ENCODE measurements around the gene NOM1.

Gene NOM1

GRCh38 chr7:157003445-157003755 is 53.9 kb downstream of the NOM1 start:
- DNase-seq (ENCODE audit: extremely low read depth, low read depth), result no peak
- no peak overlapping the region for H3K4me3 ChIP-seq (replicated peaks; ENCODE audit: low read depth, low read length)
- TF ChIP-seq CTCF (IDR thresholded peaks at IDR 0.05; ENCODE audit: low read depth, low read length, missing control alignments), result no peak

- no peak for TF ChIP-seq CTCF (IDR thresholded peaks at IDR 0.05; ENCODE audit: low read depth, low read length, missing control alignments)
- H3K4me3 ChIP-seq (replicated peaks; ENCODE audit: low read depth, low read length), result 0 out of 2 replicates have a peak overlapping the region, but pooled peaks have one; percentile 4
- DNase-seq (ENCODE audit: extremely low read depth, low read depth), result no peak
Observed at GRCh38 chr7:157003756-157004520, 54.4 kb downstream of the NOM1 start.

DNA sequence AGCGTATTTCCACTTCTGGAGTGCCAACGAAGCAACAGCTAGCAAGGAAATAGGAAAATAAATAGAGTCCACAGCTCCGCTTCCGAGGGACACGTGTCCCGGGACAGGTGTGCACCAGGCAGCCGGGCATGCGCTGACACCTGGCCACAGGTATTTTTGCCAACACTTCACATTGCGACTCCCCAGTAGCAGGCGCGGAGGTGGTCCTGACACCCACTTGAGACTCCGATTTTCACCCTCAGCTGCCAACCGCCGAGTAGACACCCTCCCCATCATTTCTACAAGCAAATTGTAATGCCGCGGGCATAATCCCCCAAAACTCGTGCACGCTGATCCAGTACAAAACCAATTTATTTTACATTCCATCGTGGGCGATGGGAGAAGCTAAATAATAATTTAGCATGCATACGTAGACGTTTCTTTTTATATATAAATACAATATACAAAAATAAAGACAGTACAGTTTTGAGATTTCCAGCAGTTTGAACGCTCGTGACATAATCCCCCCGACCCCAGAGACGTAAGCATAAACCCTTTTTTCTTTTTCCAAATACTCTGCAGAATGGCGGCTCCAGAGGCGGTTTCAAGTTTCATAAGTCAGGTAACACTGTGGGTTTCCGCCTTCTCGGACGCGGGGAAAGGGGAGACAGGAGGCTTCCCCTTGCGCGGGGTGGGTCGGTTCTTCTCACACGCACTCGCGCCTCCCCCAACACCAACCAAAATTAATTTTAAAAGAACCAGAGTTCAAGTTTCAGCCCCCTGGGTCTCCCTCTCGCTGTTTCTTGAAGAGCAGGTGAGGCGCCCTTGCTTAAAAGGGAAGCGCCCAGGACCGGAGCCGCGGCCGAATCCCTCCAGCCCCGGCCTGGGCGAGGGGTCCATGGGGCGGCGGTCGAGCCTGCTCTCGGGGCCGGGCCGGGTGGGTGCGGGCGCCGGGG is 55.3 kb downstream of the NOM1 start:
- DNase-seq (ENCODE audit: extremely low read depth, low read depth), result no peak
- TF ChIP-seq CTCF (IDR thresholded peaks at IDR 0.05; ENCODE audit: low read depth, low read length, missing control alignments), result no peak
- no peak overlapping the region for H3K4me3 ChIP-seq (replicated peaks; ENCODE audit: low read depth, low read length)

DNA sequence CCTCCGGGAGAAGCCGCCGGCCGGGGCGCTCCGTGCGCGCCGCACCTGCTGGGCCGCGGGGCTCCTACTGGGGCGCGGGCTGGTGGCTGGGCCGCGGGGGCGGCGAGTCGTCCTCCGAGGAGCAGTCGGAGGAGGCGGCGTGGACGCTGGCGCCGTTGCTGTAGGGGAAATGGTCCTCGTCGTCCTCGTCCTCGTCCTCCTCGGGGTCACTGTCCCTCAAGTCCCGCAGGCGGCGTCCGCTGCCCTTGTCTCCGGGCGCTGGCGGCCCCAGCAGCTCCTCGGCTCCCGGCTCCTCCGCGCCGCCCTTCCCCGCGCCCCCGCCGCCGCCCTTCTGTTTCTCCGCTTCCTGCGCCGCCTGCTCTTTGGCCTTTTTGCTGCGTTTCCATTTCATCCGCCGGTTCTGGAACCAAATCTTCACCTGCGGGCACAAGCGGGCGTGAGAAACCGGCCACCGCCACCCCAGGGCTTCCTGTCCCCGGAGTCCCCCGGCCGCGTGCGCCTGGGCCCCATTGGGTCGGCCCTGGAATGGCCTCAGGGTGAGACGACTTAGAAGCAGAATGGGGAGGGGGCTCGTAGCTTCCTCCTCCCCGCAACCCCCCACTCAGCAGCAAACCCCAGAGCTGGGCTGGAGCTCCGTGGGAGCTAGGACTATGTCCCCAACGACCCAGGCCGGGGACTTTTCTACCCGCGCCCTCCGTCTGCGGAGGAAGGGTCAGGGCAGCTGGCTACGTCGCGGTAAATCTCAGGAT is 56.1 kb downstream of the NOM1 start:
- H3K4me3 ChIP-seq (replicated peaks; ENCODE audit: low read depth, low read length), result no peak overlapping the region
- TF ChIP-seq CTCF (IDR thresholded peaks at IDR 0.05; ENCODE audit: low read depth, low read length, missing control alignments), result no peak

GRCh38 chr7:157006205-157006747 is 56.8 kb downstream of the NOM1 start:
- TF ChIP-seq CTCF (IDR thresholded peaks at IDR 0.05; ENCODE audit: low read depth, low read length, missing control alignments), result no peak
- no peak for DNase-seq (ENCODE audit: extremely low read depth, low read depth)
- H3K4me3 ChIP-seq (replicated peaks; ENCODE audit: low read depth, low read length), result no peak overlapping the region

More for the DNA sequence above, 56.1 kb downstream of the NOM1 start:
- DNase-seq (ENCODE audit: extremely low read depth, low read depth), result no peak

DNA sequence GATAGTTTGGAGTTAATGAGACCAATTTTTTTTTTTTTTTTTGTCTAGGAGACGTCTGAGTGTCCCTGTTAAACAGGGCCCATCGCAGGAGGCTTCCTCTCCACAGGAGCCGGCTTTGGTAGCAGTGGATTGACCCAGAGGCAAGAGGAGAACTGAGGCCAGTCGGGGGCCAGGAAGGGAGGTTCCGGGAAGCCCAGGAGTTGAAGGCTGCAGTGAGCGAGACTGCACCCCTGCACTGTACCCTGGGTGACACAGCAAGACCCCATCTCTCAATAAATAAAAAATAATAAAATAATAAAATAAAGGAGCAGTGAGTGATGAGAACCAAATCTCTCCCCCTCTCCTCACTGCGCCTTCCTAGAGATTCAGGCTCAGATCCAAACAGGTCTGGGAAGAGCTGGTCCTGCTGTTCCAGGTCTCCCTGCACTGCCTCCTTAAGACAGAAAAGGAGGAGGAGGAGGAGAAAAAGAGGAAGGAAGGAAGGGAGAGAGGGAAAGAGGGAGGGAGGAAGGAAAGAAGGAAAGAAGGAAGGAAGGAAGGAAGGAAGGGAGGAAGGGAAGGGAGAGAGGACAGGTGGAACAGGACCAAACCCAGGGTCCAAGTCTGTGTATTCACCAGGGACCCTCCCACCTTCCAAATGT is 57.4 kb downstream of the NOM1 start:
- H3K4me3 ChIP-seq (replicated peaks; ENCODE audit: low read depth, low read length), result no peak overlapping the region
- no peak for TF ChIP-seq CTCF (IDR thresholded peaks at IDR 0.05; ENCODE audit: low read depth, low read length, missing control alignments)
- no peak for DNase-seq (ENCODE audit: extremely low read depth, low read depth)
